G401 (cell line): ENCODE results near the gene PAX2. TPM values are rescaled to one million over a fixed set of nuclear protein-coding genes. Genes with fewer than 3 reads are reported as not detected.

Experiments
- DNase-seq: peaks from one replicate; pipeline ENCODE4 v3.0.0-alpha.2; 2015; ENCODE audit warnings: low spot score
- in situ Hi-C: cut with HindIII; loops from 2 replicates; pipeline ENCODE4 v1.10.0; 2016; ENCODE audit warnings: low sequenced_read_pairs, mixed read lengths
- total RNA-seq: library from RNA; depleted of rRNA; stranded (reverse); fragments of >200 nt; shearing (Covaris generic); gene quantifications from 2 replicates; pipeline ENCODE4 v1.2.3, GENCODE V29; 2014

The PAX2 gene
- total RNA-seq, 1 experiment from 2014 or later: 0.20 TPM

- no peak for DNase-seq
- in situ Hi-C loops: no loop called here
These were observed 22.2 kb upstream of the PAX2 start for GRCh38 chr10:100723180-100723579.

- in situ Hi-C loops: no loop called here
- DNase-seq: no peak
These were observed 21.4 kb upstream of the PAX2 start for GRCh38 chr10:100723770-100724530.

GRCh38 chr10:100724531-100725027 is 20.8 kb upstream of the PAX2 start:
- no peak for DNase-seq
- in situ Hi-C loops: no loop called here

- in situ Hi-C loops: no loop called here
- no peak for DNase-seq
These were observed 20.3 kb upstream of the PAX2 start for GRCh38 chr10:100725071-100725471.

GRCh38 chr10:100725869-100726426 is 19.4 kb upstream of the PAX2 start:
- in situ Hi-C loops: no loop called here

GRCh38 chr10:100727808-100728207 is 17.6 kb upstream of the PAX2 start:
- no peak for DNase-seq
- in situ Hi-C loops: no loop called here

More at GRCh38 chr10:100725869-100726426, 19.4 kb upstream of the PAX2 start:
- DNase-seq: no peak

GRCh38 chr10:100728928-100729861 is 16.2 kb upstream of the PAX2 start:
- peak; percentile 50 for DNase-seq
- in situ Hi-C loops: no loop called here

GRCh38 chr10:100729862-100730724 is 15.3 kb upstream of the PAX2 start:
- DNase-seq: no peak
- in situ Hi-C loops: no loop called here

GRCh38 chr10:100730725-100731406 is 14.5 kb upstream of the PAX2 start:
- in situ Hi-C loops: no loop called here
- no peak for DNase-seq

- in situ Hi-C loops: no loop called here
- no peak for DNase-seq
These were observed 13.8 kb upstream of the PAX2 start for GRCh38 chr10:100731407-100732240.

GRCh38 chr10:100732241-100732596 is 13.2 kb upstream of the PAX2 start:
- in situ Hi-C loops: no loop called here
- DNase-seq: no peak

GRCh38 chr10:100733329-100733728 is 12.1 kb upstream of the PAX2 start:
- no peak for DNase-seq
- in situ Hi-C loops: no loop called here

GRCh38 chr10:100734295-100735086 is 10.9 kb upstream of the PAX2 start:
- in situ Hi-C loops: no loop called here
- DNase-seq: no peak

- in situ Hi-C loops: no loop called here
These were observed 10.4 kb upstream of the PAX2 start for GRCh38 chr10:100735087-100735336.

GRCh38 chr10:100735337-100736143 is 9.8 kb upstream of the PAX2 start:
- in situ Hi-C loops: no loop called here
- no peak for DNase-seq

More at GRCh38 chr10:100735087-100735336, 10.4 kb upstream of the PAX2 start:
- DNase-seq: no peak

- in situ Hi-C loops: no loop called here
- DNase-seq: no peak
These were observed 9.1 kb upstream of the PAX2 start for GRCh38 chr10:100736144-100736808.
